ENCODE data around the gene CMYA5.

GRCh38 chr5:79641414-79641813 is 48.2 kb upstream of the CMYA5 start:
- TF ChIP-seq CTCF (IDR thresholded peaks at IDR 0.05; ENCODE audit: poor library complexity) (no peak), EZH2 (IDR thresholded peaks at IDR 0.05; ENCODE audit: borderline replicate concordance) (no peak), EZH2phosphoT487 (IDR thresholded peaks at IDR 0.05; ENCODE audit: low read depth, severe bottlenecking, unreplicated experiment) (no peak)
